CD4-positive, alpha-beta T cell (primary cell): ENCODE results near the gene TLX3. TPM values are rescaled to one million over a fixed set of nuclear protein-coding genes. Genes with fewer than 3 reads are reported as not detected.

Experiments used
- ATAC-seq: fragments of 200-7000 bp; cut with Tn5 transposase; one replicate; pipeline ENCODE4 v1.10.0; 2022; ENCODE audit warnings: mild to moderate bottlenecking; ENCODE audit not compliant: poor library complexity
- CTCF ChIA-PET: fragments of 350-600 bp; sonication (Branson Sonifier 250); formaldehyde crosslinking; loops from one replicate; lab custom pipeline; 2021; ENCODE audit warnings: antibody characterized with exemption, inconsistent platforms; lab: Charles Lee
- POLR2A ChIA-PET: fragments of 350-600 bp; sonication (Branson Sonifier 250); formaldehyde crosslinking; loops from one replicate; lab custom pipeline; 2021; ENCODE audit warnings: antibody characterized with exemption, inconsistent platforms; lab: Charles Lee
- DNase-seq, 14 experiments: peaks; one replicate each; pipeline ENCODE4 v3.0.0-alpha.2; 2013 to 2020; ENCODE audit warnings: mixed read lengths in 2 of 14
- H3K27ac ChIP-seq, 2 donors: one replicate each; pipeline versions ENCODE4 v1.5.1 to v1.7.0; 2013; ENCODE audit warnings: low read length in 2 of 2, low read depth in 1 of 2, mild to moderate bottlenecking in 1 of 2
- H3K27me3 ChIP-seq, 2 experiments: 1 replicate in 1 of 2; 2 replicates in 1 of 2; pipeline versions ENCODE4 v1.6.1 to v1.7.0; 2013; ENCODE audit warnings: low read length in 2 of 2, control low read depth in 1 of 2, mild to moderate bottlenecking in 1 of 2, moderate library complexity in 1 of 2; ENCODE audit not compliant: insufficient read depth in 2 of 2, control insufficient read depth in 1 of 2
- H3K36me3 ChIP-seq: one replicate; pipeline ENCODE4 v1.6.1; 2013; ENCODE audit warnings: low read length, control low read depth; ENCODE audit not compliant: insufficient read depth
- H3K4me1 ChIP-seq: one replicate; pipeline ENCODE4 v1.6.1; 2013; ENCODE audit warnings: low read length, control low read depth; ENCODE audit not compliant: insufficient read depth
- H3K4me3 ChIP-seq: one replicate; pipeline ENCODE4 v1.5.1; 2013; ENCODE audit warnings: mild to moderate bottlenecking, low read length, moderate library complexity
- H3K9me3 ChIP-seq, 2 experiments: 1 replicate in 1 of 2; 2 replicates in 1 of 2; pipeline versions ENCODE4 v1.6.1 to v1.7.0; 2013; ENCODE audit warnings: low read length in 2 of 2, mild to moderate bottlenecking in 2 of 2, control low read depth in 1 of 2, moderate library complexity in 1 of 2; ENCODE audit not compliant: control insufficient read depth in 1 of 2, insufficient read depth in 1 of 2
- H3K27ac Mint-ChIP-seq: one replicate; pipeline ENCODE4 v1.8.0; 2020; ENCODE audit warnings: mixed read lengths
- H3K27me3 Mint-ChIP-seq: one replicate; pipeline ENCODE4 v1.8.0; 2021; ENCODE audit warnings: mixed read lengths
- H3K36me3 Mint-ChIP-seq: one replicate; pipeline ENCODE4 v1.8.0; 2021; ENCODE audit warnings: low read depth, mixed read lengths
- H3K4me1 Mint-ChIP-seq: one replicate; pipeline ENCODE4 v1.8.0; 2021; ENCODE audit warnings: low read depth, mixed read lengths
- H3K4me3 Mint-ChIP-seq: one replicate; pipeline ENCODE4 v1.8.0; 2020; ENCODE audit warnings: mild to moderate bottlenecking, mixed read lengths
- H3K9me3 Mint-ChIP-seq: one replicate; pipeline ENCODE4 v1.8.0; 2020; ENCODE audit warnings: mixed read lengths
- CTCF ChIP-seq: fragments of 200-600 bp; IDR thresholded peaks from one replicate; pipeline ENCODE4 v1.8.0; 2022; ENCODE audit warnings: antibody characterized with exemption, mild to moderate bottlenecking
- intact Hi-C, 2 experiments: fragments of 100-400 bp; cut with DNase I in 1 of 2; cut with micrococcal nuclease in 1 of 2; formaldehyde crosslinking; loops; one replicate each; pipeline versions ENCODE4 v1.15.1 to v1.9.0; 2023 to 2025; cut with DNase I, micrococcal nuclease
- total RNA-seq, 174 experiments: library from RNA in 2 of 174; stranded (reverse) in 2 of 174; gene quantifications; one replicate each; pipeline ENCODE4 v1.2.3 and lab custom pipeline; 2021 to 2026

TLX3 gene
- total RNA-seq, 2 experiments from 2014 or later, result not detected

GRCh38 chr5:171312129-171312974 is 3.3 kb downstream of the TLX3 start:
- no peak overlapping the region for H3K4me3 ChIP-seq
- H3K9me3 ChIP-seq, result peaks cover 0 to 53% of the 10 kb centered on the region in 2 experiments
- no peak overlapping the region for H3K27ac Mint-ChIP-seq
- no peak for TF ChIP-seq CTCF
- H3K4me1 Mint-ChIP-seq, result peaks cover 18% of the 10 kb centered on the region
- intact Hi-C loops, result no loop called here
- H3K27me3 Mint-ChIP-seq, result peaks cover 63% of the 10 kb centered on the region
- no peak overlapping the region for H3K27ac ChIP-seq
- ChIA-PET CTCF (no interaction called here), POLR2A (no interaction called here)
- ATAC-seq (no peak), DNase-seq (no peak)
- no peaks in the 10 kb centered on the region for H3K36me3 ChIP-seq
- H3K4me3 Mint-ChIP-seq, result no peak overlapping the region
- H3K9me3 Mint-ChIP-seq, result no peaks in the 10 kb centered on the region
- H3K27me3 ChIP-seq, result peaks cover 69 to 85% of the 10 kb centered on the region in 2 experiments
- peaks cover 46% of the 10 kb centered on the region for H3K4me1 ChIP-seq
- H3K36me3 Mint-ChIP-seq, result no peaks in the 10 kb centered on the region

GRCh38 chr5:171313481-171314206 is 4.6 kb downstream of the TLX3 start:
- Mint-ChIP-seq H3K9me3 (no peaks in the 10 kb centered on the region), H3K27ac (no peak overlapping the region), H3K27me3 (peaks cover 67% of the 10 kb centered on the region), H3K36me3 (no peaks in the 10 kb centered on the region), H3K4me3 (peak overlapping the region; percentile 20), H3K4me1 (peaks cover 18% of the 10 kb centered on the region)
- Histone ChIP-seq H3K36me3 (no peaks in the 10 kb centered on the region), H3K27me3 (peaks cover 66 to 85% of the 10 kb centered on the region in 2 experiments), H3K4me3 (no peak overlapping the region), H3K9me3 (peaks cover 0 to 47% of the 10 kb centered on the region in 2 experiments), H3K27ac (no peak overlapping the region), H3K4me1 (peaks cover 46% of the 10 kb centered on the region)
- POLR2A ChIA-PET, result no interaction called here
- CTCF ChIA-PET, result no interaction called here
- intact Hi-C loops, result no loop called here
- no peak for ATAC-seq
- no peak for DNase-seq
- TF ChIP-seq CTCF, result no peak

DNA sequence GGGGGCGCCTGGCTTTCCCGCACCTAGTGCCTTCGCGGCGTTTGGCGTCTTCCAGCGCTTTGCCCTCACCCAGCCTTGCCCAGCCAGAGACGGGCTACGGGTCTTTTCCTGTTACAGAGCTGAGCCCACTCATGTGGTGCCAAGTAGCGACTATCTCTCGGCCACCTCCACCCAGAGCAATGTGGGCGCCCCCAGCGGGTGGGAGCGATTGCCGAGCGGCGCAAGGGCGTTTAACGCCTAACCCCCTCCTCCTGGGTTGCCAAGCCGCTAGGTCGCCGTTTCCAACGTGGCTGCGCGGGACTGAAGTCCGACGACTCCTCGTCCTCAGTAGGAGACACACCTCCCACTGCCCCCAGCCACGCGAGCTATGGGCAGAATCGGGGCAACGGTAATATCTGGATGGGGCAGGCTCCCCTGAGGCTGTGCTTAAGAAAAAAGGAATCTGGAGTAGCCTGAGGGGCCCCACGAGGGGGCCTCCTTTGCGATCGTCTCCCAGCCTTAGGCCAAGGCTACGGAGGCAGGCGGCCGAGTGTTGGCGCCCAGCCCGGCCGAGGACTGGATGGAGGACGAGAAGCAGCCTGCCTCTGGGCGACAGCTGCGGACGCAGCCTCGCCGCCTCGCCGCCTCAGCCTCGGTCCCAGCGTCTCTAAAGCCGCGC is 5.8 kb downstream of the TLX3 start:
- ATAC-seq (no peak), DNase-seq (no peak)
- TF ChIP-seq CTCF, result no peak
- intact Hi-C loops, result no loop called here
- H3K4me3 Mint-ChIP-seq, result no peak overlapping the region
- peaks cover 18% of the 10 kb centered on the region for H3K4me1 Mint-ChIP-seq
- Histone ChIP-seq H3K36me3 (no peaks in the 10 kb centered on the region), H3K4me1 (peaks cover 42% of the 10 kb centered on the region), H3K27me3 (peaks cover 71 to 86% of the 10 kb centered on the region in 2 experiments), H3K4me3 (no peak overlapping the region), H3K27ac (no peak overlapping the region), H3K9me3 (peaks cover 0 to 40% of the 10 kb centered on the region in 2 experiments)
- H3K27ac Mint-ChIP-seq, result no peak overlapping the region
- no peaks in the 10 kb centered on the region for H3K36me3 Mint-ChIP-seq
- H3K9me3 Mint-ChIP-seq, result no peaks in the 10 kb centered on the region
- POLR2A ChIA-PET, result no interaction called here
- H3K27me3 Mint-ChIP-seq, result peaks cover 73% of the 10 kb centered on the region
- CTCF ChIA-PET, result no interaction called here
